A549 (cell line): ENCODE data around the gene CPEB4. TPM values are rescaled to one million over a fixed set of nuclear protein-coding genes. Genes with fewer than 3 reads are reported as not detected.

Experiments
- ATAC-seq, 2 experiments: fragments of 200-7000 bp in 1 of 2; fragments of >200 bp in 1 of 2; cut with Nextera tagmentation in 1 of 2; cut with Tn5 transposase in 1 of 2; 3 replicates each; pipeline versions ENCODE4 v1.8.0 to v1.9.1; 2018 to 2020; ENCODE audit warnings: mild to moderate bottlenecking in 1 of 2, moderate library complexity in 1 of 2
- CTCF ChIA-PET: fragments of 300-600 bp; sonication (Branson Sonifier 250); formaldehyde crosslinking; extraction: SDS; loops from one replicate; lab custom pipeline; 2021; ENCODE audit warnings: antibody characterized with exemption, inconsistent platforms; lab: Yijun Ruan, JAX
- POLR2A ChIA-PET: fragments of 350-600 bp; formaldehyde crosslinking; extraction: SDS; loops from one replicate; lab custom pipeline; 2021; ENCODE audit warnings: antibody characterized with exemption, inconsistent platforms; lab: Yijun Ruan, JAX
- DNase-seq, 2 experiments: peaks; one replicate each; pipeline versions ENCODE4 v3.0.0 to v3.0.0-alpha.2; 2011 to 2016; ENCODE audit warnings: low read depth in 1 of 2, low spot score in 1 of 2
- FAIRE-seq: peaks from 2 replicates; lab custom pipeline; 2011; peaks lifted over from hg19 to GRCh38; lab: Jason Lieb, UNC
- H3K27ac ChIP-seq, 2 experiments: fragments of >200 bp; sonication (Bioruptor Twin); formaldehyde crosslinking; 3 replicates each; pipeline ENCODE4 v1.5.1; 2016 to 2017
- H3K4me1 ChIP-seq: fragments of >200 bp; sonication (Bioruptor Twin); formaldehyde crosslinking; 3 replicates; pipeline ENCODE4 v1.6.1; 2016
- H3K4me2 ChIP-seq: fragments of >200 bp; sonication (Bioruptor Twin); formaldehyde crosslinking; 3 replicates; pipeline ENCODE4 v1.6.1; 2016
- H3K4me3 ChIP-seq: fragments of >200 bp; sonication (Bioruptor Twin); formaldehyde crosslinking; 3 replicates; pipeline ENCODE4 v1.5.1; 2016
- H3K9me3 ChIP-seq: fragments of >200 bp; sonication (Bioruptor Twin); formaldehyde crosslinking; 3 replicates; pipeline ENCODE4 v1.6.1; 2016
- BCL3 ChIP-seq: fragments of >200 bp; sonication (Bioruptor Twin); formaldehyde crosslinking; IDR thresholded peaks from 3 replicates; pipeline ENCODE4 v1.6.1; 2016
- CHD4 ChIP-seq: fragments of 200-600 bp; sonication (generic); IDR thresholded peaks from 2 replicates; pipeline ENCODE4 v1.6.1; 2016; ENCODE audit warnings: antibody characterized with exemption, mild to moderate bottlenecking, borderline replicate concordance
- CTCF ChIP-seq: fragments of >200 bp; sonication (Bioruptor Twin); formaldehyde crosslinking; IDR thresholded peaks from 3 replicates; pipeline ENCODE4 v1.5.1; 2016
- E2F6 ChIP-seq: IDR thresholded peaks from 2 replicates; pipeline ENCODE4 v1.6.1; 2012; ENCODE audit warnings: low read depth, borderline replicate concordance
- EP300 ChIP-seq, 2 experiments: fragments of >200 bp; sonication (Bioruptor Twin); formaldehyde crosslinking; IDR thresholded peaks; 2 replicates in 1 of 2; 3 replicates in 1 of 2; pipeline ENCODE4 v1.6.1; 2016 to 2017
- ESRRA ChIP-seq: fragments of 150-350 bp; IDR thresholded peaks from 2 replicates; pipeline ENCODE4 v1.6.1; 2014; ENCODE audit warnings: mild to moderate bottlenecking, low read length, borderline replicate concordance
- FOSB ChIP-seq: fragments of 250-450 bp; sonication (Bioruptor Pico); IDR thresholded peaks from 2 replicates; pipeline ENCODE4 v1.5.0; 2020; ENCODE audit warnings: mild to moderate bottlenecking, moderate library complexity
- FOSL2 ChIP-seq, 2 experiments: fragments of 450-650 bp in 1 of 2; fragments of >200 bp in 1 of 2; sonication (Bioruptor Twin) in 1 of 2; formaldehyde crosslinking; IDR thresholded peaks; 2 replicates each; pipeline versions ENCODE4 v1.5.0 to v1.6.1; 2016 to 2020; ENCODE audit warnings: mild to moderate bottlenecking in 1 of 2, moderate library complexity in 1 of 2
- HDAC2 ChIP-seq: fragments of 200-600 bp; sonication (generic); IDR thresholded peaks from 2 replicates; pipeline ENCODE4 v1.6.1; 2016
- HMGXB4 ChIP-seq: fragments of 250-450 bp; sonication (Bioruptor Pico); IDR thresholded peaks from 2 replicates; pipeline ENCODE4 v1.5.0; 2021; ENCODE audit warnings: mild to moderate bottlenecking, moderate library complexity, borderline replicate concordance
- JUN ChIP-seq, 2 experiments: fragments of >200 bp; sonication (Bioruptor Twin); formaldehyde crosslinking; IDR thresholded peaks; 2 replicates in 1 of 2; 3 replicates in 1 of 2; pipeline ENCODE4 v1.6.1; 2016 to 2017
- MAZ ChIP-seq: fragments of 150-350 bp; IDR thresholded peaks from 2 replicates; pipeline ENCODE4 v1.6.1; 2014; ENCODE audit warnings: antibody characterized with exemption, low read depth, low read length, borderline replicate concordance
- NFE2L2 ChIP-seq: fragments of 150-350 bp; conservative IDR thresholded peaks from 2 replicates; pipeline ENCODE4 v1.6.1; 2014; ENCODE audit warnings: low read length
- NPAS2 ChIP-seq: fragments of 250-450 bp; sonication (Bioruptor Pico); IDR thresholded peaks from 2 replicates; pipeline ENCODE4 v1.8.0; 2022; ENCODE audit warnings: mild to moderate bottlenecking, moderate library complexity, borderline replicate concordance
- POLR2AphosphoS2 ChIP-seq: conservative IDR thresholded peaks from 2 replicates; pipeline ENCODE4 v1.6.1; 2012; ENCODE audit warnings: low read length, improper control_type of control experiment, inconsistent platforms
- RARB ChIP-seq: fragments of 250-450 bp; sonication (Bioruptor Pico); IDR thresholded peaks from 2 replicates; pipeline ENCODE4 v1.8.0; 2021; ENCODE audit warnings: mild to moderate bottlenecking, moderate library complexity
- RNF2 ChIP-seq: fragments of 200-600 bp; sonication (generic); IDR thresholded peaks from 2 replicates; pipeline ENCODE4 v1.6.1; 2016; ENCODE audit warnings: low read depth, mild to moderate bottlenecking, antibody characterized with exemption, moderate library complexity, borderline replicate concordance
- ZFP36 ChIP-seq: fragments of 450-650 bp; IDR thresholded peaks from 2 replicates; pipeline ENCODE4 v1.6.1; 2014; ENCODE audit warnings: borderline replicate concordance; ENCODE audit not compliant: partially characterized antibody
- WGBS: methylation state at CpG from one replicate; pipeline ENCODE4 v1.1.6; 2017; ENCODE audit errors: missing lambda C conversion rate; 5-methylcytosine and 5-hydroxymethylcytosine counted together
- polyA plus RNA-seq, 4 experiments: library from polyadenylated mRNA; depleted of rRNA in 3 of 4; stranded (reverse); fragments of >200 nt; fragmentation: RNase III in 1 of 4; extraction: RNeasy Plus Mini Kit Qiagen cat#74134 plus additional on column Dnase treatment in 1 of 4; gene quantifications; 2 replicates in 3 of 4; 3 replicates in 1 of 4; pipeline ENCODE4 v1.2.3, GENCODE V29; 2011 to 2017
- TF ChIP-seq, protein P1 (sequence below): fragments of 450-650 bp; IDR thresholded peaks from 2 replicates; pipeline ENCODE4 v1.6.1; 2014; ENCODE audit warnings: antibody characterized with exemption

The CPEB4 gene
- polyA plus RNA-seq, 2 of the 4 experiments (the other 2 are of a cell fraction) = 11.4 to 50.0 TPM

DNA sequence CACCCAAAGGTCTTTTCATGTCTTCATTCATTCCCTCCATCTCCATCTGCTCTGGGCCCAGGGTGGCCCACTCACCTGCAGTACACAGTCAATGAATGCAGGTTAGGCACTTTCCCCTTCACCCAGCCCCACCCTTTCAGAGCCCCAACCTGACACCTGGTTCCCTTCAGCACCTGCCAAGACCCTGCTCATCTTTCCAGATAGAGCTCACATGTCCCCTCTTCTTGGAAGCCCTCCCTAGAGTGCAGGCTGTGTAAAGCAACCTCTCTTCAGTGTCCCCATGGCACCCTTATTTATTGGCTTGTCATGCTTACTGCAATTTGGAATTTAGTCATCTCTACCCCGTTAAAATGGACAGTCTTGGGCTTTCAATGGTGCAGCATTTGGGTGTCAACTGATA, 13.0 kb upstream of the CPEB4 start:
- H3K4me2 ChIP-seq = no peak overlapping the region
- ChIA-PET POLR2A (no interaction called here), CTCF (interaction anchor here (1.1 kb wide), 1 partner anchor 10 kb away, joined by 3 read pairs; no protein-coding TSS in a partner anchor)
- 12% methylated on average over 1 of the region's 1 CpG for WGBS
- no peaks in the 10 kb centered on the region for H3K9me3 ChIP-seq
- peaks cover 11% of the 10 kb centered on the region; the same call in 2 of the 3 replicates for H3K4me1 ChIP-seq
- TF ChIP-seq ESRRA (no peak), CTCF (no peak), POLR2AphosphoS2 (no peak), RARB (CRISPR knock-in tag) (no peak), E2F6 (no peak), EP300 (IDR thresholded peaks at IDR 0.05) (no peak), HMGXB4 (CRISPR knock-in tag) (no peak), ZFP36 (no peak), NPAS2 (CRISPR knock-in tag) (no peak), RNF2 (no peak), FOSL2 (IDR thresholded peaks at IDR 0.05) (no peak), FOSL2 (CRISPR knock-in tag; IDR thresholded peaks at IDR 0.05) (no peak)
- TF ChIP-seq, protein P1, sequence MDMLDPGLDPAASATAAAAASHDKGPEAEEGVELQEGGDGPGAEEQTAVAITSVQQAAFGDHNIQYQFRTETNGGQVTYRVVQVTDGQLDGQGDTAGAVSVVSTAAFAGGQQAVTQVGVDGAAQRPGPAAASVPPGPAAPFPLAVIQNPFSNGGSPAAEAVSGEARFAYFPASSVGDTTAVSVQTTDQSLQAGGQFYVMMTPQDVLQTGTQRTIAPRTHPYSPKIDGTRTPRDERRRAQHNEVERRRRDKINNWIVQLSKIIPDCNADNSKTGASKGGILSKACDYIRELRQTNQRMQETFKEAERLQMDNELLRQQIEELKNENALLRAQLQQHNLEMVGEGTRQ = no peak
- ATAC-seq (no peak), DNase-seq (no peak), FAIRE-seq (no peak)
- no peak overlapping the region for H3K27ac ChIP-seq
- no peak overlapping the region for H3K4me3 ChIP-seq

DNA sequence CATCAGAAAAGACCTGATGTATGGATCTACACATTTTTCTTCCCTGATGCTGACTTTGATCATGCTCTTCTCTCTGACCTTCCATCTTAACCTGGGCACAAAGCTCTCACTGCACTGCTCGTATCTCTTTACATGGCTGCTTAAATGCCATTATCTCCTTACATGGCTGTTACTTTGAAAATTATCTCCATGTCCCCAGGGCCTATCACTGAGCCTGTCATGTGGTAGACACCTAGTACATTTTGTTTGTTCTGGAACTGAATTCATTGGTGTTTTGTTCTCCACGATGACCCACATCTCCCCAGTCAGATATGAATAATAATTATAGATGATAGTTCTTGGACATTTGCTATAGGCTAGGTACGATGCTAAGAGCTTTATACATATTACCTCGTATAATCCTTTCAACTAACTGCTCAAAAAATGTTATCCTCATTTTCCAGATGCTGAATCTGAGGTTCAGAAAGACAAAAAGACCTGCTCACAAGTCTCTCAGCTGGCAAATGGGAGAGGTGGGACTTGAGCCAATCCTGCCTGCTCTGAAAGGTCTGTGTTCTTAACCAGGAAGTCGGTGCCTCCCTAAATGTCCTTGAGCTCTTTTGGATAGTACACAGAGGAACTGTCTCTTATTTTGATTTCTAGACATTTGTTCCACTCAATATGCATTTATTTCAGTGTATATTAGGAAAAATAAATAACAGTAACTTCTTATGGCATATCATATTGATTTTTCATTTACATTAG, 9.8 kb upstream of the CPEB4 start:
- Histone ChIP-seq H3K27ac (peak overlapping the region in 1 of 2 experiments; percentile 13; a peak in 1 of 6 replicates), H3K4me2 (no peak overlapping the region), H3K4me3 (no peak overlapping the region), H3K9me3 (peaks cover 6% of the 10 kb centered on the region; the same call in 2 of the 3 replicates), H3K4me1 (peaks cover 24% of the 10 kb centered on the region; the same call in 2 of the 3 replicates)
- FAIRE-seq (no peak), DNase-seq (no peak), ATAC-seq (no peak)
- 78% methylated on average over 5 of the region's 5 CpGs for WGBS
- CTCF ChIA-PET = no interaction called here
- POLR2A ChIA-PET = interaction anchor here (1.4 kb wide), 1 partner anchor 10 kb away, joined by 4 read pairs; the partner anchor contains the start of gene CPEB4
- TF ChIP-seq JUN (IDR thresholded peaks at IDR 0.05) = no peak
- no peak for TF ChIP-seq ZFP36
- no peak for TF ChIP-seq HDAC2
- no peak for TF ChIP-seq MAZ
- TF ChIP-seq FOSL2 (IDR thresholded peaks at IDR 0.05) = no peak
- no peak for TF ChIP-seq FOSL2 (CRISPR knock-in tag; IDR thresholded peaks at IDR 0.05)
- TF ChIP-seq NFE2L2 = no peak
- no peak for TF ChIP-seq ESRRA
- no peak for TF ChIP-seq CHD4
- no peak for TF ChIP-seq BCL3
- no peak for TF ChIP-seq FOSB (CRISPR knock-in tag)
